HCT116 (cell line): ENCODE data around the gene RTF1. TPM values are rescaled to one million over a fixed set of nuclear protein-coding genes. Genes with fewer than 3 reads are reported as not detected.
"Not testable (repeated sequence)": the region's sequence is repeated elsewhere in the genome, so short reads cannot be mapped to it uniquely, and the experiment has no call there.

Experiments
- ATAC-seq: fragments of 200-7000 bp; cut with Tn5 transposase; 2 replicates; pipeline ENCODE4 v1.9.1; 2020; ENCODE audit warnings: mild to moderate bottlenecking, moderate library complexity
- BruUV-seq: library from RNA; stranded (reverse); fragments of 400-500 nt; replicated peaks from 2 replicates; lab custom pipeline; 2021; lab: Mats Ljungman, UMichigan
- CTCF ChIA-PET: fragments of 300-600 bp; sonication (Branson Sonifier 250); formaldehyde crosslinking; loops from one replicate; lab custom pipeline; 2021; ENCODE audit warnings: antibody characterized with exemption; lab: Charles Lee
- POLR2A ChIA-PET: fragments of 300-600, 350-600 bp; sonication (Branson Sonifier 250); formaldehyde crosslinking; loops from one replicate; lab custom pipeline; 2021; ENCODE audit warnings: antibody characterized with exemption; lab: Charles Lee
- RAD21 ChIA-PET, 2 experiments: fragments of 300-600 bp; sonication (Branson Sonifier 250); formaldehyde crosslinking; loops; one replicate each; lab custom pipeline; 2023; ENCODE audit warnings: low total read pairs in 2 of 2; ENCODE audit not compliant: uncharacterized antibody in 2 of 2, unreplicated experiment in 2 of 2, low non-redundant PET in 1 of 2; lab: Charles Lee
- DNase-seq: peaks from one replicate; pipeline ENCODE4 v3.0.0-alpha.2; 2010; ENCODE audit warnings: low read depth, low spot score
- H2AFZ ChIP-seq: fragments of 200-600 bp; shearing (Covaris generic), sonication (generic); 2 replicates; pipeline ENCODE4 v1.6.1; 2017; ENCODE audit warnings: low read depth, mixed run types, mixed read lengths, antibody characterized with exemption, low read length; ENCODE audit not compliant: poor library complexity, severe bottlenecking
- H3K27ac ChIP-seq: 2 replicates; pipeline ENCODE4 v1.5.1; 2012; ENCODE audit warnings: low read depth, low read length
- H3K27me3 ChIP-seq: fragments of 200-600 bp; sonication (generic); 2 replicates; pipeline ENCODE4 v1.6.1; 2016; ENCODE audit warnings: mixed run types, low read length, mixed read lengths; ENCODE audit not compliant: insufficient read depth
- H3K36me3 ChIP-seq, 2 experiments: fragments of 200-500 bp in 1 of 2; fragments of 200-600 bp in 1 of 2; sonication (Bioruptor generic) in 1 of 2; sonication (generic) in 1 of 2; 2 replicates each; pipeline versions ENCODE4 v1.5.1 to v1.6.1; 2014 to 2016; ENCODE audit warnings: low read length in 2 of 2, inconsistent platforms in 1 of 2, mixed read lengths in 1 of 2, mixed run types in 1 of 2; ENCODE audit not compliant: insufficient read depth in 2 of 2, control insufficient read depth in 1 of 2
- H3K4me1 ChIP-seq, 2 experiments: fragments of 200-600 bp in 1 of 2; sonication (generic) in 1 of 2; 2 replicates each; pipeline versions ENCODE4 v1.5.1 to v1.6.1; 2012 to 2017; ENCODE audit warnings: low read length in 2 of 2, inconsistent platforms in 1 of 2, mild to moderate bottlenecking in 1 of 2, mixed read lengths in 1 of 2, mixed run types in 1 of 2, moderate library complexity in 1 of 2; ENCODE audit not compliant: insufficient read depth in 2 of 2, control insufficient read depth in 1 of 2
- H3K4me2 ChIP-seq: fragments of 200-600 bp; sonication (generic); 2 replicates; pipeline ENCODE4 v1.6.1; 2017; ENCODE audit warnings: mixed run types, low read length, mixed read lengths
- H3K4me3 ChIP-seq, 2 experiments: fragments of 200-600 bp in 1 of 2; sonication (generic) in 1 of 2; replicated peaks in 1 of 2; 2 replicates each; pipeline ENCODE4 v1.5.1; 2011 to 2016; ENCODE audit warnings: low read length in 2 of 2, control low read depth in 1 of 2, low read depth in 1 of 2, mild to moderate bottlenecking in 1 of 2, mixed read lengths in 1 of 2, mixed run types in 1 of 2
- H3K79me2 ChIP-seq: fragments of 200-600 bp; sonication (generic); 2 replicates; pipeline ENCODE4 v1.6.1; 2017; ENCODE audit warnings: mild to moderate bottlenecking, mixed run types, low read length, moderate library complexity, mixed read lengths; ENCODE audit not compliant: insufficient read depth
- H3K9ac ChIP-seq: fragments of 200-600 bp; sonication (generic); 2 replicates; pipeline ENCODE4 v1.6.1; 2016; ENCODE audit warnings: low read length, mixed read lengths
- H3K9me2 ChIP-seq: fragments of 200-600 bp; sonication (generic), shearing (Covaris generic); 2 replicates; pipeline ENCODE4 v1.6.1; 2017; ENCODE audit warnings: mixed run types, mild to moderate bottlenecking, moderate library complexity; ENCODE audit not compliant: insufficient read depth
- H3K9me3 ChIP-seq, 2 experiments: fragments of 200-500 bp in 1 of 2; fragments of 200-600 bp in 1 of 2; sonication (Bioruptor generic) in 1 of 2; sonication (generic) in 1 of 2; 2 replicates each; pipeline ENCODE4 v1.6.1; 2014 to 2017; ENCODE audit warnings: low read length in 2 of 2, mixed read lengths in 2 of 2, inconsistent platforms in 1 of 2, low read depth in 1 of 2, mild to moderate bottlenecking in 1 of 2, mixed run types in 1 of 2, moderate library complexity in 1 of 2; ENCODE audit not compliant: control insufficient read depth in 1 of 2, insufficient read depth in 1 of 2
- H4K20me1 ChIP-seq: fragments of 200-600 bp; sonication (generic), shearing (Covaris generic); 2 replicates; pipeline ENCODE4 v1.6.1; 2017; ENCODE audit warnings: mixed run types, mild to moderate bottlenecking, moderate library complexity; ENCODE audit not compliant: insufficient read depth
- CTCF ChIP-seq, 3 experiments: fragments of 200-600 bp in 1 of 3; sonication (generic) in 1 of 3; IDR thresholded peaks in 2 of 3; conservative IDR thresholded peaks in 1 of 3; 2 replicates each; pipeline ENCODE4 v1.5.1; 2012 to 2017; ENCODE audit warnings: low read depth in 2 of 3, low read length in 2 of 3, antibody characterized with exemption in 1 of 3, borderline replicate concordance in 1 of 3, control low read depth in 1 of 3, mild to moderate bottlenecking in 1 of 3, mixed read lengths in 1 of 3, mixed run types in 1 of 3, moderate library complexity in 1 of 3; ENCODE audit not compliant: insufficient read depth in 1 of 3
- EZH2 ChIP-seq: fragments of 200-600 bp; sonication (generic); IDR thresholded peaks from 2 replicates; pipeline ENCODE4 v1.6.1; 2017; ENCODE audit warnings: antibody characterized with exemption, mixed run types
- MAX ChIP-seq: IDR thresholded peaks from 2 replicates; pipeline ENCODE4 v1.6.1; 2012
- POLR2AphosphoS5 ChIP-seq: IDR thresholded peaks from 2 replicates; pipeline ENCODE4 v1.6.1; 2011; ENCODE audit warnings: mild to moderate bottlenecking, low read depth, low read length, moderate library complexity
- YY1 ChIP-seq: IDR thresholded peaks from 2 replicates; pipeline ENCODE4 v1.6.1; 2011; ENCODE audit warnings: low read length, low read depth, moderate library complexity, mild to moderate bottlenecking; ENCODE audit not compliant: insufficient replicate concordance; ENCODE audit errors: extremely low read depth
- ZBTB33 ChIP-seq: IDR thresholded peaks from 2 replicates; pipeline ENCODE4 v1.6.1; 2011; ENCODE audit warnings: mild to moderate bottlenecking, low read length, moderate library complexity; ENCODE audit not compliant: insufficient replicate concordance; ENCODE audit errors: extremely low read depth
- intact Hi-C: fragments of 100-400 bp; cut with micrococcal nuclease; formaldehyde crosslinking; loops from 2 replicates; pipeline ENCODE4 v1.10.0; 2022
- total RNA-seq: library from RNA; stranded (reverse); gene quantifications from one replicate; pipeline ENCODE4 v1.2.1, GENCODE V29; 2021; ENCODE audit not compliant: unreplicated experiment

The RTF1 gene
- total RNA-seq, 1 experiment from 2014 or later: 27.5 TPM

- TF ChIP-seq ZBTB33: no peak
- TF ChIP-seq EZH2: no peak
- no peak for TF ChIP-seq POLR2AphosphoS5
- no peak for TF ChIP-seq MAX
- no peak for TF ChIP-seq CTCF (IDR thresholded peaks at IDR 0.05 in 2 of 3, conservative IDR thresholded peaks at IDR 0.05 in 1 of 3; ENCODE audit: borderline replicate concordance in 1 of 3, insufficient read depth in 1 of 3, low read depth in 2 of 3, low read length in 2 of 3)
These were observed 7.2 kb downstream of the RTF1 start (continued) for GRCh38 chr15:41423979-41424659.

DNA sequence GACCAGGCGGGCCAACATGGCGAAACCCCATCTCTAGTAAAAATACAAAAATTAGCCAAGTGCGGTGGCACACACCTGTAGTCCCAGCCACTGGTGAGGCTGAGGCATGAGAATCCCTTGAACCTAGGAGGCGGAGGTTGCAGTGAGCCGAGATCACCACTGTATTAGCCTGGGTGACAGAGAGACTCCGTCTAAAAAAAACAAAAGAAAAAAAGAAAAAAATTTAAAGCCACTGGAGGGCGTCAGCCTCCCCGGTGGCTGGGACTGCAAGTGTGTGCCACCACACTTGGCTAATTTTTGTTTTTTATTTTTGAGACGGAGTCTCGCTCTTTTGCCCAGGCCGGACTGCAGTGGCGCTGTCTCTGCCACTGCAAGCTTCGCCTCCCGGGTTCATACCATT lies 7.9 kb downstream of the RTF1 start:
- BruUV-seq: no TSS peak
- Histone ChIP-seq H2AFZ (no peak overlapping the region), H3K27me3 (no peaks in the 10 kb centered on the region), H3K27ac (no peak overlapping the region), H3K9ac (no peak overlapping the region), H3K4me1 (peaks cover 2 to 11% of the 10 kb centered on the region in 2 experiments; a peak in 3 of 4 replicates), H3K4me3 (no peak overlapping the region), H3K79me2 (peaks cover 78% of the 10 kb centered on the region), H3K9me2 (no peaks in the 10 kb centered on the region), H3K4me2 (no peak overlapping the region), H3K36me3 (no peaks in the 10 kb centered on the region), H4K20me1 (no peaks in the 10 kb centered on the region), H3K9me3 (no peaks in the 10 kb centered on the region)
- DNase-seq (no peak), ATAC-seq (peak; percentile 79)
- ChIA-PET POLR2A (no interaction called here), CTCF (interaction anchor here (1.0 kb wide), 1 partner anchor 9 kb away, joined by 3 read pairs; no protein-coding TSS in a partner anchor), RAD21 (no interaction called here)
- intact Hi-C loops: no loop called here
- no peak for TF ChIP-seq YY1
- TF ChIP-seq CTCF (IDR thresholded peaks at IDR 0.05 in 2 of 3, conservative IDR thresholded peaks at IDR 0.05 in 1 of 3; ENCODE audit: borderline replicate concordance in 1 of 3, insufficient read depth in 1 of 3, low read depth in 2 of 3, low read length in 2 of 3): 0 out of 6 replicates have a peak, but pooled peaks of 1 of the 3 experiments have one; percentile 5
- no peak for TF ChIP-seq EZH2
- TF ChIP-seq, all 23 proteins: peak for 1

DNA sequence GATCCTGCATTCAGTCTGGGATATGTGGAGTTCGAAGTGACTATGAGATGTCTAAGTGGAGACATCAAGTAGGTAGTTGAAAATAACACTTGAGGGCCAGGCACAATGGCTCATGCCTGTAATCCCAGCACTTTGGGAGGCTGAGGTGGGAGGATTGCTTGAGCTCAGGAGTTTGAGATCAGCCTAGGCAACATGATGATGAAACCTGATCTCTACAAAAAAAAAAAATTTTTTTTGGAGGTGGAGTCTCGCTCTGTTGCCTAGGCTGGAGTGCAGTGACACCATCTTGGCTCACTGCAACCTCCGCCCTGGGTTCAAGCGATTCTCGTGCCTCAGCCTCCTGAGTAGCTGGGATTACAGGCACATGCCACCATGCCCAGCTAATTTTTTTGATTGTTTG lies 9.0 kb downstream of the RTF1 start:
- CTCF ChIA-PET, RAD21 ChIA-PET, H3K27me3 ChIP-seq, H3K36me3 ChIP-seq, H4K20me1 ChIP-seq, BruUV-seq, H3K4me2 ChIP-seq, H3K9me2 ChIP-seq, H2AFZ ChIP-seq, H3K9ac ChIP-seq, POLR2A ChIA-PET, intact Hi-C loops, H3K9me3 ChIP-seq, H3K4me3 ChIP-seq, DNase-seq: not testable (repeated sequence)
- Histone ChIP-seq H3K27ac (0 out of 2 replicates have a peak overlapping the region, but pooled peaks have one; percentile 11), H3K79me2 (peaks cover 75% of the 10 kb centered on the region), H3K4me1 (peaks cover 2 to 11% of the 10 kb centered on the region in 2 experiments; a peak in 3 of 4 replicates)
- peak; percentile 33; the same call in 1 of the 2 replicates for ATAC-seq
